GM10847 (cell line): ENCODE measurements around the gene MSMB.

Experiments used
- POLR2A ChIP-seq: IDR thresholded peaks from 2 replicates; pipeline ENCODE4 v1.6.1; 2011; ENCODE audit not compliant: insufficient read length; ENCODE audit errors: extremely low read depth

The MSMB gene

DNA sequence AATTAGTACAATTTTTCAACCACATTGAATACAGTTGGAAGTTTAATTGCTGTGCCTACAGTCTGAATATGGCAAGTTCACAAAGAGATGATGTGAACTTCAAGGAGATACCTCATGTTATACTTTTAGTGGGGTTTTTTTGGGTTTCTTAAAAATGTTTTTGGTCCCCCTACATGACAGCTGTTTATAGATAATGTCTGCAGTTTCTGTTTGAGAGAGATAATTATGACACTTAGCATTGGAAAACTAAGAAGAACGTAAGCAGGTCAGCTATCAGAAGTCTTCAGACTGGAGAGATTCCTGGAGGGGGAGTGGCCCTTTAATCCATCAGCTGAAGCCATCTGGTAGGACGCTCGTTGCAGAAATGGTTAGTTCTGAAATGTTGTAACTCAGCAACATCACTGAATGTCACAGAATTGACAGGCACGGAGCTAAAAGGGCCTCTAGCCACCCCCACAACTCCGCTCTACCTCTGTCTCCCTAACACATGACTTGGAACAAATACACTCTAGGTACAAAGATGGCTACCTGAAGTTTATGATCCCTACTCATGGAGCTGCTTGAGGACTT lies 44.8 kb downstream of the MSMB start:
- no peak for TF ChIP-seq POLR2A

DNA sequence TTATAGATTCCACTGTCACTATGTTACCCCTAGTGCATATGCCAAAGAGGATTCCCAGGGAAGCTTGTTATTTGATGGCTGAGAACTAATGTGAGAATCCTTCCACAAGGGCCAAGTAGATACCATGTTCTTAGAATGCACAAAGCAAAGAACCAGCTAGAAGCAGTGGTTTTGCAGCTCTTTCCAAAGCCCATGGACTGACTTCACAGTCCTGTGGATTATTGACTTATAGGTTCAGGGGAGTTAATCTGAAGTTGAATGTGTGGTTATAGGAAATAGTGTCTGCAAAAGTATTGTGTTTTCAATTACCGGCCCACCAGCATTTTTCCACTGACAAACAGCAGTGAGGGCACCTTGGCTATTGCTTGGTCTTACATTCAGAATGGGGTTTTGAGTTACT lies 45.5 kb downstream of the MSMB start:
- no peak for TF ChIP-seq POLR2A

DNA sequence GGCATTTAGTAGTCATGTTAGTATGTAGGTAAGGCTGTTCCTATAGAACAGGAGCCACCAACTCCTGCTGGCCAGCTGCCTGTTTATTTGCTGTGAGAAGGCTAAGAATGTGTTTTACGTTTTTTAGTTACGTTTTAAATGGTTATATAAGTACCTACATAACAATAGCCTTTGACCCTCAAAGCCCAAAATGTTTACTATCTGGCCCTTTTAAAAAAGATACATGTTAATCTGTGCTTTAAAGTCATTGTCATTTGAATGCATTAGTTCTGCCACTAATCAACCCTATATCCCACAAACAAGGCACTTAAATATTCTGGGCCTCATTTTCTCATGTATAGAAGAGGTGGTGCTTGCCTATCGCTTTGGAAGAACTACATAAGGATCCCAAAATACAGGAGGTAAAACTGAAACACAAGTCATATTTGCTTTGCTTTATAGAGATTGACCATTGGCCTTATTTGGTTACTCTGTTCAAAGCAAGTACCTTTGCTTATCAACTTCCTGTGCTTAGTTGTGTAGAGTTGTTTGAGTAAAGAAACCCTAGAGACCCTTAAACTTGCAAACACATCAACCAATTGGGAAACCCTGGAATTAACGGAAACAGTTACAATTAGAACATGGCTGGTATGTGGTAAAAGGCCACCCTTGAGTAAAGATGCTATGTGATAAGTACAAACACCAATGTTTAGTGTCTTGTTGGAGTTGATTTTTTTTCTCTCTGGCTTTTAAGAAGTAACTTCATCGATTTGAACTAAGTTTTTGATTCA lies 47.9 kb downstream of the MSMB start:
- TF ChIP-seq POLR2A, result no peak

DNA sequence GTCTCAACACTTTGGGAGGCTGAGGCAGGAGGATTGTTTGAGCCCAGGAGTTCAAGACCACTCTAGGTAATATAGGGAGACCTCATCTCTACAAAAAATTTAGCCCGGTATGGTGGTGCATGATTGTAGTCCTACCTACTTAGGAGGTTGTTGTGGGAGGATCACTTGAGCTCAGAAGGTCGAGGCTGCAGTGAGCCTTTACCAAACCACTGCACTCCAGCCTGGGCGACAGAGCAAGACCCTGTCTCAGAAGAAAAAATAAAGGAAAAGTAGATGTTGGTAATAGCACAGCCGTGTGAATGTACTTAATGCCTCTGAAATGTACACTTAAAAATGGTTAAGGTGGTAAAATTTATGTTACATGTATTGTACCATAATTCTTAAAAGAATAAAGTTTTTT lies 48.5 kb downstream of the MSMB start:
- no peak for TF ChIP-seq POLR2A
